ENCODE data around the gene EDC4.

EDC4 gene

GRCh38 chr16:67841816-67842508 lies 30.9 kb upstream of the EDC4 start, which contains the start of gene THAP11:
THAP11 (plus strand) TSS chr16:67842320; CDS start chr16:67842555, 235 bp downstream.
- peak within 1 kb of the TSS; percentile 81 for H4K5ac ChIP-seq (ENCODE audit: low read length)
- no peak within 1 kb of the TSS for H2BK15ac ChIP-seq (replicated peaks; ENCODE audit: low read depth)
- peak within 1 kb of the TSS; percentile 100 for H3K56ac ChIP-seq (ENCODE audit: low read length)
- H3K9ac ChIP-seq (ENCODE audit: low read length), result peak within 1 kb of the TSS; percentile 98
- H3K4me3 ChIP-seq (ENCODE audit: low read length), result peak within 1 kb of the TSS; percentile 95
- peak within 1 kb of the TSS; percentile 60 for H3K4ac ChIP-seq (ENCODE audit: low read depth, low read length)
- peak within 1 kb of the TSS; percentile 6 for H4K8ac ChIP-seq (ENCODE audit: low read depth, low read length)
- H3K79me1 ChIP-seq (ENCODE audit: low read length), result peaks cover 16% of the 10 kb centered on the region
- peak within 1 kb of the TSS; percentile 87 for H3K4me2 ChIP-seq (ENCODE audit: low read length)
- H3K18ac ChIP-seq (ENCODE audit: low read length), result peak within 1 kb of the TSS; percentile 62
- H3K79me2 ChIP-seq (ENCODE audit: control insufficient read depth, insufficient read depth, low read length), result peaks cover 22% of the 10 kb centered on the region
- no CpG with 5 or more reads among the region's 83 CpGs for WGBS (ENCODE audit: extremely low coverage, insufficient coverage, low lambda C conversion rate)
- H2AK5ac ChIP-seq (ENCODE audit: low read length), result no peak within 1 kb of the TSS
- H3K23ac ChIP-seq (ENCODE audit: low read length), result no peak within 1 kb of the TSS
- H3K27ac ChIP-seq (ENCODE audit: low read depth, low read length), result peak within 1 kb of the TSS; percentile 98
- DNase-seq, result peak; percentile 98
- no peaks in the 10 kb centered on the region for H3K36me3 ChIP-seq (ENCODE audit: control insufficient read depth, insufficient read depth, low read length)
- no peaks in the 10 kb centered on the region for H3K27me3 ChIP-seq (ENCODE audit: insufficient read depth, low read length, poor library complexity)
- H3K4me1 ChIP-seq (ENCODE audit: control insufficient read depth, low read depth, low read length), result peaks cover 14% of the 10 kb centered on the region
- peak within 1 kb of the TSS; percentile 99 for H2BK5ac ChIP-seq (ENCODE audit: low read length)
- H2BK120ac ChIP-seq (ENCODE audit: low read depth, low read length), result no peak within 1 kb of the TSS

DNA sequence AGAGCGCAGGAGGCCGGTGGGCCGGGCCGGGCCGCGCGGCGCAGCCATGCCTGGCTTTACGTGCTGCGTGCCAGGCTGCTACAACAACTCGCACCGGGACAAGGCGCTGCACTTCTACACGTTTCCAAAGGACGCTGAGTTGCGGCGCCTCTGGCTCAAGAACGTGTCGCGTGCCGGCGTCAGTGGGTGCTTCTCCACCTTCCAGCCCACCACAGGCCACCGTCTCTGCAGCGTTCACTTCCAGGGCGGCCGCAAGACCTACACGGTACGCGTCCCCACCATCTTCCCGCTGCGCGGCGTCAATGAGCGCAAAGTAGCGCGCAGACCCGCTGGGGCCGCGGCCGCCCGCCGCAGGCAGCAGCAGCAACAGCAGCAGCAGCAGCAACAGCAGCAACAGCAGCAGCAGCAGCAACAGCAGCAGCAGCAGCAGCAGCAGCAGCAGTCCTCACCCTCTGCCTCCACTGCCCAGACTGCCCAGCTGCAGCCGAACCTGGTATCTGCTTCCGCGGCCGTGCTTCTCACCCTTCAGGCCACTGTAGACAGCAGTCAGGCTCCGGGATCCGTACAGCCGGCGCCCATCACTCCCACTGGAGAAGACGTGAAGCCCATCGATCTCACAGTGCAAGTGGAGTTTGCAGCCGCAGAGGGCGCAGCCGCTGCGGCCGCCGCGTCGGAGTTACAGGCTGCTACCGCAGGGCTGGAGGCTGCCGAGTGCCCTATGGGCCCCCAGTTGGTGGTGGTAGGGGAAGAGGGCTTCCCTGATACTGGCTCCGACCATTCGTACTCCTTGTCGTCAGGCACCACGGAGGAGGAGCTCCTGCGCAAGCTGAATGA lies 30.1 kb upstream of the EDC4 start:
- Histone ChIP-seq H3K27me3 (ENCODE audit: insufficient read depth, low read length, poor library complexity) (no peaks in the 10 kb centered on the region), H3K79me2 (ENCODE audit: control insufficient read depth, insufficient read depth, low read length) (peaks cover 30% of the 10 kb centered on the region), H3K9ac (ENCODE audit: low read length) (peak overlapping the region; percentile 98), H2BK15ac (replicated peaks; ENCODE audit: low read depth) (no peak overlapping the region), H3K4me3 (ENCODE audit: low read length) (peak overlapping the region; percentile 95), H2BK120ac (ENCODE audit: low read depth, low read length) (no peak overlapping the region), H4K8ac (ENCODE audit: low read depth, low read length) (no peak overlapping the region), H2AK5ac (ENCODE audit: low read length) (no peak overlapping the region), H4K5ac (ENCODE audit: low read length) (no peak overlapping the region), H3K27ac (ENCODE audit: low read depth, low read length) (peak overlapping the region; percentile 98), H3K56ac (ENCODE audit: low read length) (peak overlapping the region; percentile 100), H3K4me2 (ENCODE audit: low read length) (peak overlapping the region; percentile 49), H3K4me1 (ENCODE audit: control insufficient read depth, low read depth, low read length) (peaks cover 14% of the 10 kb centered on the region), H3K36me3 (ENCODE audit: control insufficient read depth, insufficient read depth, low read length) (no peaks in the 10 kb centered on the region), H3K23ac (ENCODE audit: low read length) (no peak overlapping the region), H3K79me1 (ENCODE audit: low read length) (peaks cover 16% of the 10 kb centered on the region), H3K18ac (ENCODE audit: low read length) (peak overlapping the region; percentile 19), H2BK5ac (ENCODE audit: low read length) (peak overlapping the region; percentile 59), H3K4ac (ENCODE audit: low read depth, low read length) (no peak overlapping the region)
- DNase-seq, result peak; percentile 84
- no CpG with 5 or more reads among the region's 67 CpGs for WGBS (ENCODE audit: extremely low coverage, insufficient coverage, low lambda C conversion rate)

- peak overlapping the region; percentile 98 for H3K9ac ChIP-seq (ENCODE audit: low read length)
- peaks cover 36% of the 10 kb centered on the region for H3K79me2 ChIP-seq (ENCODE audit: control insufficient read depth, insufficient read depth, low read length)
- no peak overlapping the region for H3K27ac ChIP-seq (ENCODE audit: low read depth, low read length)
- H3K4me1 ChIP-seq (ENCODE audit: control insufficient read depth, low read depth, low read length), result peaks cover 17% of the 10 kb centered on the region
- no peak overlapping the region for H4K5ac ChIP-seq (ENCODE audit: low read length)
- H2BK15ac ChIP-seq (replicated peaks; ENCODE audit: low read depth), result no peak overlapping the region
- no peaks in the 10 kb centered on the region for H3K27me3 ChIP-seq (ENCODE audit: insufficient read depth, low read length, poor library complexity)
- H3K4ac ChIP-seq (ENCODE audit: low read depth, low read length), result no peak overlapping the region
- no peak overlapping the region for H3K23ac ChIP-seq (ENCODE audit: low read length)
- H3K18ac ChIP-seq (ENCODE audit: low read length), result no peak overlapping the region
- no peak overlapping the region for H4K8ac ChIP-seq (ENCODE audit: low read depth, low read length)
- peak overlapping the region; percentile 58 for H3K4me3 ChIP-seq (ENCODE audit: low read length)
- DNase-seq, result no peak
- no peak overlapping the region for H2AK5ac ChIP-seq (ENCODE audit: low read length)
- H3K56ac ChIP-seq (ENCODE audit: low read length), result peak overlapping the region; percentile 100
- H2BK5ac ChIP-seq (ENCODE audit: low read length), result no peak overlapping the region
- H3K79me1 ChIP-seq (ENCODE audit: low read length), result peaks cover 16% of the 10 kb centered on the region
- H3K4me2 ChIP-seq (ENCODE audit: low read length), result peak overlapping the region; percentile 49
- H2BK120ac ChIP-seq (ENCODE audit: low read depth, low read length), result no peak overlapping the region
- no CpG with 5 or more reads among the region's 11 CpGs for WGBS (ENCODE audit: extremely low coverage, insufficient coverage, low lambda C conversion rate)
- no peaks in the 10 kb centered on the region for H3K36me3 ChIP-seq (ENCODE audit: control insufficient read depth, insufficient read depth, low read length)
These were observed 29.5 kb upstream of the EDC4 start for GRCh38 chr16:67843343-67843765.

DNA sequence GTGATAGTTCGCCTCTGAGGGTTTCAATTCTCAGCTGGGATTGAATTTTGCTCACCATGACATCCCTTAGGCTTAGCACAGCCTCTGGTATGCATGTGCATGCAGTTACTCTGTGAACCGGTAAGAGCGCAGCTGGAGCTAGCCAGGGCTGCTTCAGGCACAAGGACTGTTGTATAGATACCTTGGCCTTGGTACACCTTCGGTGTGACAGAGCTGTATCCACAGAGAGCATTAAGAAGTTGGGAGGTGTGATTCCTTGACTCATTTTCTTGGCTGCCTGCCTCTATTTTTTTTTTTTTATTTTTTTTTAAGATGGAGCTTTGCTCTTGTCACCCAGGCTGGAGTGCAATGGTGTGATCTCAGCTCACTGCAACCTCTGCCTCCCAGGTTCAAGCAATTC lies 28.4 kb upstream of the EDC4 start:
- DNase-seq, result no peak
- no peaks in the 10 kb centered on the region for H3K27me3 ChIP-seq (ENCODE audit: insufficient read depth, low read length, poor library complexity)
- H3K4me3 ChIP-seq (ENCODE audit: low read length), result no peak overlapping the region
- peaks cover 17% of the 10 kb centered on the region for H3K4me1 ChIP-seq (ENCODE audit: control insufficient read depth, low read depth, low read length)
- peak overlapping the region; percentile 29 for H3K56ac ChIP-seq (ENCODE audit: low read length)
- H3K36me3 ChIP-seq (ENCODE audit: control insufficient read depth, insufficient read depth, low read length), result peaks cover 1% of the 10 kb centered on the region
- no peak overlapping the region for H2BK120ac ChIP-seq (ENCODE audit: low read depth, low read length)
- H3K18ac ChIP-seq (ENCODE audit: low read length), result no peak overlapping the region
- H2AK5ac ChIP-seq (ENCODE audit: low read length), result no peak overlapping the region
- H3K4ac ChIP-seq (ENCODE audit: low read depth, low read length), result no peak overlapping the region
- H3K79me1 ChIP-seq (ENCODE audit: low read length), result peaks cover 17% of the 10 kb centered on the region
- no peak overlapping the region for H4K5ac ChIP-seq (ENCODE audit: low read length)
- H3K27ac ChIP-seq (ENCODE audit: low read depth, low read length), result no peak overlapping the region
- H3K23ac ChIP-seq (ENCODE audit: low read length), result no peak overlapping the region
- peak overlapping the region; percentile 28 for H3K4me2 ChIP-seq (ENCODE audit: low read length)
- peaks cover 46% of the 10 kb centered on the region for H3K79me2 ChIP-seq (ENCODE audit: control insufficient read depth, insufficient read depth, low read length)
- H3K9ac ChIP-seq (ENCODE audit: low read length), result peak overlapping the region; percentile 51
- H2BK5ac ChIP-seq (ENCODE audit: low read length), result no peak overlapping the region
- no CpG with 5 or more reads among the region's 4 CpGs for WGBS (ENCODE audit: extremely low coverage, insufficient coverage, low lambda C conversion rate)
- H2BK15ac ChIP-seq (replicated peaks; ENCODE audit: low read depth), result no peak overlapping the region
- no peak overlapping the region for H4K8ac ChIP-seq (ENCODE audit: low read depth, low read length)

GRCh38 chr16:67845291-67846062 lies 27.4 kb upstream of the EDC4 start:
- DNase-seq, result no peak
- Histone ChIP-seq H3K36me3 (ENCODE audit: control insufficient read depth, insufficient read depth, low read length) (peaks cover 2% of the 10 kb centered on the region), H2AK5ac (ENCODE audit: low read length) (peak overlapping the region; percentile 98), H3K79me1 (ENCODE audit: low read length) (peaks cover 19% of the 10 kb centered on the region), H3K27me3 (ENCODE audit: insufficient read depth, low read length, poor library complexity) (no peaks in the 10 kb centered on the region), H4K5ac (ENCODE audit: low read length) (no peak overlapping the region), H3K23ac (ENCODE audit: low read length) (no peak overlapping the region), H2BK120ac (ENCODE audit: low read depth, low read length) (no peak overlapping the region), H3K9ac (ENCODE audit: low read length) (peak overlapping the region; percentile 79), H3K4me3 (ENCODE audit: low read length) (no peak overlapping the region), H3K4me1 (ENCODE audit: control insufficient read depth, low read depth, low read length) (peaks cover 17% of the 10 kb centered on the region), H3K4me2 (ENCODE audit: low read length) (peak overlapping the region; percentile 60), H4K8ac (ENCODE audit: low read depth, low read length) (no peak overlapping the region), H3K4ac (ENCODE audit: low read depth, low read length) (no peak overlapping the region), H2BK15ac (replicated peaks; ENCODE audit: low read depth) (no peak overlapping the region), H3K18ac (ENCODE audit: low read length) (peak overlapping the region; percentile 94), H2BK5ac (ENCODE audit: low read length) (no peak overlapping the region), H3K27ac (ENCODE audit: low read depth, low read length) (peak overlapping the region; percentile 94), H3K79me2 (ENCODE audit: control insufficient read depth, insufficient read depth, low read length) (peaks cover 52% of the 10 kb centered on the region), H3K56ac (ENCODE audit: low read length) (peak overlapping the region; percentile 90)
- no CpG with 5 or more reads among the region's 5 CpGs for WGBS (ENCODE audit: extremely low coverage, insufficient coverage, low lambda C conversion rate)

Measured in mesendoderm (in vitro differentiated cells).